HL-60 (cell line): ENCODE results near the gene LRRC3.

ENCODE experiments used
- DNase-seq, 2 experiments: peaks; one replicate each; pipeline ENCODE4 v3.0.0-alpha.2; 2010 to 2020; ENCODE audit warnings: low read depth in 1 of 2, low spot score in 1 of 2
- H3K27ac ChIP-seq: fragments of 250-450 bp; sonication (Bioruptor Pico); replicated peaks from 2 replicates; pipeline ENCODE4 v1.5.1; 2020; ENCODE audit warnings: mild to moderate bottlenecking, moderate library complexity
- H3K27me3 ChIP-seq: fragments of 250-450 bp; sonication (Bioruptor Pico); 2 replicates; pipeline ENCODE4 v1.5.1; 2021; ENCODE audit warnings: mild to moderate bottlenecking, moderate library complexity; ENCODE audit not compliant: insufficient read depth, poor library complexity, severe bottlenecking
- H3K4me3 ChIP-seq: replicated peaks from 2 replicates; pipeline ENCODE4 v1.5.1; 2011; ENCODE audit warnings: mild to moderate bottlenecking, control low read depth, low read length; ENCODE audit not compliant: insufficient read depth
- CTCF ChIP-seq: IDR thresholded peaks from one replicate; pipeline ENCODE4 v1.5.1; 2011; ENCODE audit warnings: low read length, control low read depth, inconsistent platforms; ENCODE audit not compliant: insufficient read depth
- GABPA ChIP-seq: IDR thresholded peaks from 2 replicates; pipeline ENCODE4 v1.6.1; 2012; ENCODE audit warnings: low read depth
- POLR2AphosphoS5 ChIP-seq: IDR thresholded peaks from 2 replicates; pipeline ENCODE4 v1.6.1; 2012; ENCODE audit warnings: low read depth
- REST ChIP-seq: IDR thresholded peaks from 2 replicates; pipeline ENCODE4 v1.6.1; 2012; ENCODE audit warnings: low read depth; ENCODE audit not compliant: insufficient replicate concordance
- SPI1 ChIP-seq: IDR thresholded peaks from 2 replicates; pipeline ENCODE4 v1.6.1; 2012; ENCODE audit warnings: low read depth, mild to moderate bottlenecking, borderline replicate concordance

LRRC3 gene

GRCh38 chr21:44431300-44431699, 24.0 kb upstream of the LRRC3 start:
- Histone ChIP-seq H3K27ac (no peak overlapping the region), H3K27me3 (no peaks in the 10 kb centered on the region), H3K4me3 (no peak overlapping the region)
- no peak for TF ChIP-seq GABPA
- TF ChIP-seq CTCF, result no peak
- DNase-seq, result no peak

- no peak for DNase-seq
- H3K27me3 ChIP-seq, result no peaks in the 10 kb centered on the region
- no peak for TF ChIP-seq POLR2AphosphoS5
- no peak for TF ChIP-seq REST
- no peak for TF ChIP-seq CTCF
- TF ChIP-seq GABPA, result no peak
- TF ChIP-seq SPI1, result no peak
- H3K4me3 ChIP-seq, result no peak overlapping the region
- no peak overlapping the region for H3K27ac ChIP-seq
Measured at GRCh38 chr21:44432841-44433790, 22.2 kb upstream of the LRRC3 start.

GRCh38 chr21:44433791-44434567, 21.3 kb upstream of the LRRC3 start:
- Histone ChIP-seq H3K27me3 (no peaks in the 10 kb centered on the region), H3K27ac (no peak overlapping the region), H3K4me3 (no peak overlapping the region)
- TF ChIP-seq REST, result no peak
- no peak for TF ChIP-seq CTCF
- no peak for TF ChIP-seq SPI1
- no peak for TF ChIP-seq GABPA
- TF ChIP-seq POLR2AphosphoS5, result no peak
- no peak for DNase-seq
